GM18499 (cell line): Measurements from ENCODE around the gene ARL6.
"Not testable (repeated sequence)": the region's sequence is repeated elsewhere in the genome, so short reads cannot be mapped to it uniquely, and the experiment has no call there.

Experiments
- ATAC-seq: cut with Tn5 transposase; IDR thresholded peaks from one replicate; pipeline ENCODE4 v1.9.1; 2021; ENCODE audit warnings: moderate number of reproducible peaks; ENCODE audit not compliant: insufficient read depth, unreplicated experiment

The ARL6 gene

DNA sequence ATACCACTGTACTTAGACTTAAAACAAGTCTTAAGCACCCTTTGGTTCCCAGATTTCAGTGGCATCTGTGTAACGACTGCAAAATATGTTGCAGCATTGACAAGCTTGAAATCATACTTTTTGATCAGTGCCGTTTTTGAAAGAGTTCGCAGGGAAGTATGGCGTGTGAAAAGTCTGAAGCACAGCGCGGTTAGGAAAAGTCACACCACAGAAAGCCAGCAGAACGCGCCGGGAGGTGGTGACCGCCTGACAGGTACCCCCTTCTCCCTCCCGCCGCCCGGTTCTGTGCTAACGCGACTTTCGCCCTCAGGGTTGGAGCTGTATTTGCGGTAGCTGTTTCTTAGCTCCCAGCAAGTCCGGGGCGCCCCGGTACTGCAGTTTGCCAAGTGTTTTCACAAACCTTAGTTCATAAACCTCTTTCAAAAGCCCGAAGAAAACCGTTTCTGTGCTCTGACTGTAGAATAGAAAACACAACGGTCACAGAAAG, 56.8 kb downstream of the ARL6 start:
- ATAC-seq = peak; percentile 45

DNA sequence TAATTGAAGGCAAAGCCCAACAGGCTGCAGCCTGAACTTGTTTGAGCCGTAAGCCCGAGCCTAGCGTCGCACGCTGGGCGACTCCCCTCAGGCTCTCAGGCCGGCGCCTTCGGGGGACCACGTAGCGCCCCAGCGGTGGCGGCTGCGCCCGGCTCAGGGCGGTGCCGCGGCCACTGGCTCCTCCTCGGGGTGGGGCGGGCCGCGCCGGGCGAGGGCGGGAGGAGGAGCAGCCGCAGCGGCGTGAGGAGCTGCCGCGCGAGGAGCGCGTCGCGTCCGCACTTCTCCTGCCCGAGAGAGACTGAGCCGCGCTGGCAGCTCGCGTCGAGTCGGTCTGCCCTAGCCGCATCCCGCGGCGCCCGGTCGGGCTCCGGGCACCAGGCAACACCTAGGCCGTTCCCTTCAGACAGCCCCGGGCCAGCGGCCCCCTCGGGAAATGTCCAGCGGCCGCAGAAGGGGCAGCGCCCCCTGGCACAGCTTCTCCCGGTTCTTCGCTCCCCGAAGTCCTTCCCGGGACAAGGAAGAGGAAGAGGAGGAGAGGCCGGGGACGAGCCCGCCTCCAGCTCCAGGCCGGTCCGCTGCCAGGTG, 57.3 kb downstream of the ARL6 start, which contains the start of gene CRYBG3:
CRYBG3 (plus strand) TSS at position 238 of the 585 bp plus-strand sequence; CDS start at position 434, 196 bp downstream.
- peak; percentile 85 for ATAC-seq

DNA sequence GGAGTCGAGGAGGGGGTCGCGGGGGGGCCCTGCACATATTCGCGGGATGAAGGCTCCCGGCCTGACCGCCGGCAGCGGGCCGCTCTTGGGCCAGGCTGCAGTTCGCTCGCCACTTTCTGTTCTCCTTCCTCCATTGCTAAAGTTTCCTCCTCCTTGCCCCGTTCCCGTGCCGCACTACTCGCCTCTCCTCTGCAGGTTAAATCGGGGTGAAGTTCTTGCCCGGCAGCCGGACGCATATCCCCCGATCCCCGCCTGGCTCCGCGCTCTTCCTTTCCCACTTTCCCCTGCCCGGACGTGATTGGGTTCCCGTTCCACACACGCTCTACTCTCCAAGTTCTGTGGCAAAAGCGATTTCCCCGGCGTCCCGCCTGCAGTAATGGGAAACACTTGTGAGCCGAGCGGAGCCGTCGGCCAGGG, 57.8 kb downstream of the ARL6 start:
- peak; percentile 4 for ATAC-seq

DNA sequence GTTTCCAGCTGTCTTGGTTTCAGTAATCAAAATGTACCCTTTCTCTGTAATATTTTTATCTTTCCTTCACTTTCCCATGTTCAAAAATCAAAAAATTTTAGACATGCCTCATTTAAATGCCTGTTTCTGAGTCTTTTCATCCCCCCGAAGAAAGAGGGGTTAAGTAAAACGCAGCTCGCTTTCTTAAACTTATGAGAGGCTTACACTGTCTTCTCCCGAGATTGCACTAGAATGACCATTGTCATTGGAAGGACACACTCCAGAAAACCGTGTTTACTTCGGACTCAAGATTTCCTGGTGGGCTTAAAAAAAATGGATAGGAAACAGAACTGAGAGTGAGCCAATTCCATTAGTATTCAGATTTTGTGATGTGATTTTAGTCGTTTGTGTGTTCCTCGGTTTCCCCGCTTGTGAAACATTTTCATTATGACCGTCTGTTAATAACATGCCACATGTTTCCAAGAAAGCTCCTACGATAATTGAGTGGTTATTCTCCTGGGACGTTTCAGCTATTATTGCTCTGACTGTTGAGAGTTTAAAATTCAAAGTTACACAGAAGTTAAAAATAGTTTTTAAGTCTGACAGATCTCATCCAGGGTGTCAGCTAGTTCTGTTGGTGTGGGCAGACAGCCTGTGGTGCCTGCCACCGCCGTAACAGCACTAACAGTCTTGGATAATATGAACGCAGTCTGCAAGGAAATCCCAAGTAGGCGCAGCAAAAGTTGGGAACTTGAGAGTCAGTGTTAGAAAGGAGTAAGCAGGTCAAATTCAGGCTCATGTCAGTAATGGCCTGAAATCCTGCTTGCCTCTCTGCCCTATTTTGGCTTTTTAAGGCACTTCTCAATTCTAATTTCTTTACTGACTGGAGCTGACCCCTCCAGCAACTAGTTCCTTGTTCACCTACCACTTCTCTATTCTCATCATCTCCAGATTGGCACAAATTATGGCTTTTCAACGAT, 58.8 kb downstream of the ARL6 start:
- no peak for ATAC-seq

DNA sequence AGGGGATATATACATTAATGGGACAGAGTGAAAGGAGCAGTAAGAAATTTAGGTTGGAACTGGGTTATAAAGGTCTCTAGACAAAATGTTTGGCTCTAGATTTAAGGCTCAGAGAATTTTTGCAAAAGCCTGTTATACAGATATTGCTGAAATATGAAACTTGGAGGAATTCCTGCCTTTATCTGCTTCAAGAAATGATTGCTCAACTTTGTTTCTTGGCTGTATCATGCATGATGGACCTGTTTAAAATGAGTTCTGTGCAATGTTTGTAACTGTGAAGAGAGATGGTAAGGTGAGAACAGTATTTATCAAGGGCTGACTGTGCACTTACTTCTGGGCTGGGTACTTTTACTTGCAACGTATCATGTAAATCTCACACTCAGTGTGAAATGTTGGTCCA, 60.5 kb downstream of the ARL6 start:
- ATAC-seq = no peak

DNA sequence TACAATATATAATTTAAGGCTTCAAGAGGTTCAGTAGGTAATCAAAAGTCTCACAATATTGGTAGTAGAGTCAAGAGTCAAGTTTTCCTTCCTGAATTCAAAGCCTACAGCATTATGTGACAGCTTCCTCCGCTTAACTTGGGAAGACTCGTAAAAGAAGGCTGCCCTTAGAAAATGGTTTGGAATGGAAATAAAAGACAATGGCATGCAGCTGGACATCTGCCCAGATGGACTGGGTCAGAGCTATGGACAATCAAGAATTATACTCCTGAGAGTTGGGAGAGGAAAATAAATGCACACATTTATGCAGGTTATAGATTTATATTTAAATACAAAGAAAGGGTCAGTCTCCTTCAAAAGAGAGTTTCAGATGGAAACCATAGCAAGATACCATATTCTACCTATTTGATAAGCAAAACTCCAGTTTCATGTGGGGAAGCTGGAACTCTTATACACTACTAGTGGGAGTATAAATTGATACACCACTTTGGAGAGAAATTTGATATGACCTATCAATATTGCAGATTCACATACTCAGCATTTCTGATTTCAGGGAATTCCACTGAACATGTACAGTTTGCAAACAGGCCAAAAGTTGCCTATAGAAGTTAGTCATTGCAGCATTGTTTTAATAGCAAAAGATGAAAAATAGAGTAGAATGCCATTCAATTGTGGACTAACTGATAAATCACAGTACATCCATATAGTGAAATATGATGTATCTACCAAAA, 63.3 kb downstream of the ARL6 start:
- no peak for ATAC-seq

DNA sequence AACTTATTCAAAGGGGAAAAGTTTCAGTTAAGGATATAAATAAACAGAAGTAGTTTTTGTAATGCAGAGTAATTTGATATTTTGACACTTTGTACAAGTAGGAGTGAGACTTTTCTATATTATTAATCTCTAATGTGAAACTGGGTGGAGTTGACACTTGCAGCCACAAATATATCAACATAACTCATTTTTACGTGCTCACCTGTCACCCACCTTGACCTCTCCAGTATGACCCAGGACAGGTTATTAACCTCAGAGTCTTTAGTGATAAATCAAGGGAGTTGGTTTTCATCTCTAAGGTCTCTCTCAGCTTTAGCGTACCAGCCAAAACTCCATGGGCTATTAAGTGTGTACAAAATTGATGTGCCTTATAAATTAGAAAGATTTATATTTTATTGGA, 64.6 kb downstream of the ARL6 start:
- no peak for ATAC-seq

DNA sequence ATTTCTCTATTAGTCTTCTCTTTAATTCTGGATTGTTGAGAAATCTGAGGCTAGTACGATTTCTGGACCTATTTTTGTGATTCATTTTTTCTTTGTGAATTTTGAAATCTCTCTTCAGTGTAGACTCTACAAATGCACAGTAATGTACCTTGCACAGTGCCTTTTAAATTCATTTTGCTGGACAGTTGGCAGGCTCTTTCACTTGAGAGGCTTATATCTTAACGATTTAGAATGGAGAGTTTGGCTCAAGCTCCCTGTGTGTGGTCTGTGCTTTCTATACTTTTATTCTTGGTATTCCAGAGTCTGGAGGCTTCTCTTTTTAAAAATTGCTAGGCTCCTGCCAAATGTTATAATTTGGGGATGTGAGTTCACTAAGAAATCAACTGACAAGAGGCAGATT, 66.1 kb downstream of the ARL6 start:
- no peak for ATAC-seq

DNA sequence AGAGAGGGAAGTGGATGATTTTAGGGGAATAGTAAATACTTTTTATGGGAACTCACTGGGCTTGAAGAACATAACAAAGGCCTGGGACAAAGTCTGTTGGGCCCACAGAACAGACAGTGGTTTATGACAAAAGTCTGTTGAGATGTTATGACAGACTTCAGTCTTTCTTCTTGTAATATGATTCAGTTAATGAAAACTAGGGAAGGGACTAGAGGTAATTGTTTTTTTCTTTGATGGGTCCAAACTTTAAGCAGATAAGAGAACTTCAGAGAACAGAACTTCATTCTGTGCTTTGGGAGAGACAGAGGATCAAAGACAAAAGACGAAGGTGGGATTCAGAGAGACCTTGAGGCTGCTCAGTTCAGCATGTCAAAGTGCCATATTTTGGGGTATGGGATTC, 66.6 kb downstream of the ARL6 start:
- no peak for ATAC-seq

DNA sequence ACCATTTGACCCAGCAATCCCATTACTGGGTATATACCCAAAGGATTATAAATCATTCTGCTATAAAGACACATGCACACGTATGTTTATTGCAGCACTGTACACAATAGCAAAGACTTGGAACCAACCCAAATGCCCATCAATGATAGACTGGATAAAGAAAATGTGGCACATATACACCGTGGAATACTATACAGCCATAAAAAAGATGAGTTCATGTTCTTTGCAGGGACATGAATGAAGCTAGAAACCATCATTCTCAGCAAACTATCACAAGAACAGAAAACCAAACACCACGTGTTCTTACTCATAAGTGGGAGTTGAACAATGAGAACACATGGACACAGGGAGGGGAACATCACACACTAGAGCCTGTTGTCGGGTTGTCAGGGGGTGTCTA, 68.6 kb downstream of the ARL6 start:
- not testable (repeated sequence) for ATAC-seq

DNA sequence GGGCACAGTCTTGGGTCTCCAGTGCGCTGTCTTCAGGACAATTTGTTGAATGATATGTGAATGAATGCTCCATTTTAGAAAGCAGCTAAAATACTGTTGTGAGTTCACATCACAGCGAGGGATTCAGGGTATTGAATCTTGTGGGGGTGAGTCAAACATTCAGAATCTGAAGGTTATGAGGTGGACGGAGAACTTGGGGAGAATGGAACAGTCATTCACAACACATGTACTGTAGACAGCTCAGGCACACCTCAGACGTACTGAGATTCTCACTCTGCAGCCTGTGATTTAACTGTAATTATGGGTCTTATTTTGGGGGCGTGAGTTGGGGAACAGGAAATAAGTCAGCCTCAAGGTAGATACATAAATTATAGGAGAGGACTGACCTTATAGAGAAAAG, 71.2 kb downstream of the ARL6 start:
- no peak for ATAC-seq

DNA sequence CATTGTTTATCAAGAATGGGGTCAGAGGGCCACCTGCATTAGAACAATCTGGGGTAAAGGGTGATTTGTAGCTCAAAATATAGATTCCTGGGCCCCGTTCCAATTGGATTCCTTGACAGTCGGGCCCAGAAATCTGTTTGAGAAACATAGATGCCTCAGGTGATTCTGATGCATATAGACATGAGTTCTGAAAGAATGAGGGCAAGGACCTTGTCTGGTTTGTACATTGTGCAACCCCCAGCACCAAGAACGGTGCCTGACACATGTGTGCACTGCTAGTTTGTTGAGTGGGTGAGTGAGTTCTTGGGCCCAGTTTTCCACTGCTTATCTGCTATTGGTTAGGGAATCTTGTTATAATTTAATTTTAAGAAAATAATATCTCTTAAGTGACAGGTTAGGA, 73.8 kb downstream of the ARL6 start:
- ATAC-seq = no peak

DNA sequence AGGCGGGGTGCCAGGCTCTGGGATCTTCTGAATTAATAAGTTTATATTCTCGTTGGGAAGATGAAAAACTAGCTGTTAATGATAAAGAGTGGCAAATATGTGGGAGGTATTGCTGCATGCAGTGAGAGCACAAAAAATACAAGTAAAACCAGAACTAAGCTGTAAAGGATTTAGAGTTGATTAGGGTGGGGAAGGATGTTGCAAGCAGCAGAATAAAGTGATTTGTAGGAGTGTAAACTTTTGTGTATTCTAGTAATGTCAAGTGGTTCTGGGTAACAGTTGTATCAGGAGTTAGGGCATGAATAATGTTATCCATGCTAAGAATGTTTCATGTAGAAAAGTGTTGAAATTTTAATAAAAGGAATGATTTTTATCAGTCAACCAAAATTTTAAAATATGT, 75.4 kb downstream of the ARL6 start:
- no peak for ATAC-seq

DNA sequence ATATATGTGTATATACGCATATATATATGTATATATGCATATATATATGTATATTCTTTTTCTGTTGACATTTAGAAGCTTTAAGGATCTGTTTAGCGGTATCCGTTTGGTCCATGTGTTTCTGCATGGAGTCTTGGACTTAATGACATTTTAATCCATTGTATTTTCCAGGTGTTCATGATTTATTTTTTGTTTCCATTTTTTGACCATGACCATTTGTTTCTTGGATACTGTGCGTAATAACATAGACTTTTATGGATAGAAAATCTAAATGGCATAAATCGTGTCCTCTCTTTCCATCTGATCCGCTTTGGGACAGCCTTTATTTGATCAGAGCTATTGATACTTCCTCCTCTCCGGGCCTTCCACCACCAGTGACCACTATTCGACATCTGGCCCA, 76.7 kb downstream of the ARL6 start:
- ATAC-seq = no peak

DNA sequence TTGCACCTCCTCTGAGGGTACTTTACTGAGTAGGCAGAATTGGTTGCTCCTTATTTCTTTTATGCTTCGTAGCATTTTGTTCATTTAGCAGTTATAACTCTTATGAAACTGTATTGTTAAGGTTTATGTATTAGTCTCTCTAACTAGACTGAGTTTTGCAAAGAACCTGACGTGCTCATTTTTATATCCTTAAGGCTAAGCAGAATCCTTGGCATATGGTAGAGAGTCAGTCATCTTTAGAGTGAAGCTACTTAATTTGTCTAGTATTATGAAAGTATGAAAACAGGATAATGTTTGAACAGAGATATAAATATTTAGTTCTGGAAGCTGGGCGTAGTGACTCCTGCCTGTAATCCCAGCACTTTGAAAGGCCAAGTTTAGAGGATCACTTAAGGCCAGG, 77.4 kb downstream of the ARL6 start:
- no peak for ATAC-seq

DNA sequence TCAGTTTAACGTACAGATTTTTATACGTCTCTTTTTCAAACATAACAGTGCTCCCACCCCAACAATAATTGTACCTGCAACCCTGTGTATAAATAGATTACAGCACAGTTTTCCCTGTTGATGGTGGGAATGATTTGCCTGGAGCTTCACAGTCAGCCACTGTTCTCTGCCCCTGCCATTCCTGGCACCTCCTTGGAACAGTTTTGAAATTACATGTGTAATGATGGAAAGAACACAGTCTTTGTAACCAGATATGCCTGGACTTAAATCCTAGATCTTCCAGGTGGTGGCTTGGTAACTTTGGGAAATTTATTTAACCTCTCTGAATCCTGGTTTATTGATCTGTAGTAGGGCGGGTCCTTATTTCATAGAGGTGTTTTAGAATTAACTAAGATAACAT, 84.2 kb downstream of the ARL6 start:
- no peak for ATAC-seq
